ENCODE results near the gene TEKT5.
"Not testable (repeated sequence)": the region's sequence is repeated elsewhere in the genome, so short reads cannot be mapped to it uniquely, and the experiment has no call there.

Gene TEKT5

GRCh38 chr16:10657925-10658324 is 36.8 kb downstream of the TEKT5 start:
- no peak overlapping the region for H3K27ac Mint-ChIP-seq
- no peaks in the 10 kb centered on the region for H3K9me3 Mint-ChIP-seq
- H3K36me3 Mint-ChIP-seq (ENCODE audit: low read depth), result no peaks in the 10 kb centered on the region
- no peaks in the 10 kb centered on the region for H3K4me1 Mint-ChIP-seq (ENCODE audit: low read depth)
- H3K4me3 Mint-ChIP-seq, result no peak overlapping the region
- H3K27me3 Mint-ChIP-seq (ENCODE audit: low read depth), result peaks cover 4% of the 10 kb centered on the region

- H3K36me3 Mint-ChIP-seq (ENCODE audit: low read depth), result no peaks in the 10 kb centered on the region
- no peak overlapping the region for H3K4me3 Mint-ChIP-seq
- no peak overlapping the region for H3K27ac Mint-ChIP-seq
These were observed 38.1 kb downstream of the TEKT5 start for GRCh38 chr16:10656618-10657017.

GRCh38 chr16:10655415-10655977 is 39.2 kb downstream of the TEKT5 start:
- H3K4me3 Mint-ChIP-seq, result no peak overlapping the region
- H3K4me1 Mint-ChIP-seq (ENCODE audit: low read depth), result no peaks in the 10 kb centered on the region
- peaks cover 4% of the 10 kb centered on the region for H3K27me3 Mint-ChIP-seq (ENCODE audit: low read depth)
- H3K36me3 Mint-ChIP-seq (ENCODE audit: low read depth), result no peaks in the 10 kb centered on the region
- no peaks in the 10 kb centered on the region for H3K9me3 Mint-ChIP-seq
- H3K27ac Mint-ChIP-seq, result no peak overlapping the region

More at GRCh38 chr16:10656618-10657017, 38.1 kb downstream of the TEKT5 start:
- H3K27me3 Mint-ChIP-seq (ENCODE audit: low read depth), result peaks cover 4% of the 10 kb centered on the region
- H3K9me3 Mint-ChIP-seq, result no peaks in the 10 kb centered on the region
- no peaks in the 10 kb centered on the region for H3K4me1 Mint-ChIP-seq (ENCODE audit: low read depth)

DNA sequence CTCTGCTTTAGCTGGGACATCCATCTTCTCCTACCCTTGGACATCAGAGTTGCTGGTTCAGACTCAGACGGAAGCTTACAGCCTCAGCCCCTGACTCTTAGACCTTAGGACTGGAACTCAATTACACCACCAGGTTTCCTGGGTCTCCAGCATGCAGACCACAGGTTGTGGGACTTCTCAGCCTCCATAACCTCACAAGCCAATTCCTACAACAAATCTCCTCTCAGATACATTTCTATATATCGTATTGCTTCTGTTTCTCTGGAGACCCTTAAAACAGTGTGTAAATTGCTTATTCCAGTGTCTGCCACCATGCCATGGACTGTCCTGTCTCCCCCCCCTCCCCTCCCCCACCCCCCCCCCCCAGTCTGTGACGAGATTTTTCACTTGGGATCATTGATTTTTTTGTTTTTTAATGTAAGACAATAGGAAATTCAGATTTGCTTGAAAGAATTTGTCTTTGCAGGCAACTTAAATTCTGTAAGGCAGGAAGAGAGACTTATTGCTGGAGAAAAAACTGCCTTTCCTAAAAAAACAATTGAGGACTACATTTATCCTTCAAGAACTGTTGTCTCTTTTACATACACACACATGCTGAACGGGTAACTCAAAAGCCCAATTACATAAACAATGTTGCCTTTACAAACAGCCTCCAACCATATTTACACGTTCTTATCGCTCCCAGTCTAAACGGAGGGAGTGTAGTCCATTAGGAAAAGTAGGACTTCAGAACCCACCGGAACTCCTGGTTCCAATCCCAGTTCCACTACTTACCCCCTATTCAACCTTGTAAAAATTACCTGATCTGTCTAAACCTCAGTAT is 39.9 kb downstream of the TEKT5 start:
- H3K27me3 Mint-ChIP-seq (ENCODE audit: low read depth), result peaks cover 4% of the 10 kb centered on the region
- H3K27ac Mint-ChIP-seq, result no peak overlapping the region
- H3K4me1 Mint-ChIP-seq (ENCODE audit: low read depth), result no peaks in the 10 kb centered on the region
- H3K9me3 Mint-ChIP-seq, result no peaks in the 10 kb centered on the region
- H3K36me3 Mint-ChIP-seq (ENCODE audit: low read depth), result no peaks in the 10 kb centered on the region
- H3K4me3 Mint-ChIP-seq, result no peak overlapping the region

DNA sequence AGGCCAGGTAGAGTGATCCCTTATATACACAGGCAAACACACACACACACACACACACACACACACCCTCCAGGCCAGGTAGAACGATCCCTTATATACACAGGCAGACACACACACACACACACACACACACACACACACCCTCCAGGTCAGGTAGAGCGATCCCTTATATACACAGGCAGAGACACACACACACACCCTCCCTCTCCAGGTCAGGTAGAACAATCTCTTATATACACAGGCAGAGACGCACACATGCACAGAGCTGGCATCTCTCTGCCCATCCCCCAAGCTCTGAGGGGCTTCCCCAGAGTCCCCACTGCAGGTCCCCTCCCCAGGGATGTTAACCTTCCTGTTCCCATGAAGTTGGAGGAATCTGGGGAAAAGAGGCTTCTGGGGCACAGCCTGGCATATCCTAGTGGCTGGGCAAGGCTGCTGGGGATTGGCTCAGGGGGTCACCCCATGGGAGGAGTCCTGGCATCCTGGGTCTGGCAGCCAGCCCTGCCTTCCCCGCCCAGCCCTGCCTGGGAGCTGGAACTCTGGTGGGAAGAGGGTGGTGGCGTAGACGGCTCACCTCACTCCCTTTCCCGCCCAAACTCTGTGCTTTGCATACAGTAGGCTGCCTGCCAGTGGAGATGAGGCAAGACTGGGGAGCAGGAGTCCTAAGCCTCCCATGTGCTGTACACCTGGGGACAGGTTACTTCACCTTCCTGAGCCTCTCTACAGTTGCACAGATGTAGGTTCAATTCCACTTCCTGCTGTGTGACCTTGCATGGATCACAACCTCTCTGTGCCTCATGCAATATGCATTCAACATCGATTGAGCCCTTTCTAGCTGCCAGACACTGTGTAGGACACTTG is 41.8 kb downstream of the TEKT5 start:
- no peaks in the 10 kb centered on the region for H3K36me3 Mint-ChIP-seq (ENCODE audit: low read depth)
- no peaks in the 10 kb centered on the region for H3K4me1 Mint-ChIP-seq (ENCODE audit: low read depth)
- H3K9me3 Mint-ChIP-seq, result no peaks in the 10 kb centered on the region
- no peak overlapping the region for H3K4me3 Mint-ChIP-seq
- peaks cover 2% of the 10 kb centered on the region for H3K27me3 Mint-ChIP-seq (ENCODE audit: low read depth)
- H3K27ac Mint-ChIP-seq, result no peak overlapping the region

DNA sequence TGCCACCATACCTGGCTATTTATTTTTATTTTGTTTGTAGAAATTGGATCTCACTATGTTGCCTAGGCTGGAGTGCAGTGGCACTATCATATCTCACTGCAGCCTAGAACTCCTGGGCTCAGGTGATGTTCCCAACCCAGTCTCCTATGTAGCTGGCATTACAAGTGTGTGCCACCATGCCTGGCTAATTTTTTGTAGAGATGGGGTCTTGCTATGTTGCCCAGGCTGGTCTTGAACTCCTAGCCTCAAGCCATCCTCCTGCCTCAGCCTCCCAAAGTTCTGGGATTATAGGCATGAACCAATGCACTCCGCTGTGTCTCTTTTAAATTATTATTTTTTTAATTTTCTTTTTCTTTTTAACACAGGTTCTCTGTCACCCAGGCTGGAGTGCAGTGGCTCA is 45.6 kb downstream of the TEKT5 start:
- H3K36me3 Mint-ChIP-seq (ENCODE audit: low read depth); H3K9me3 Mint-ChIP-seq; H3K27ac Mint-ChIP-seq; H3K4me3 Mint-ChIP-seq; H3K4me1 Mint-ChIP-seq (ENCODE audit: low read depth); H3K27me3 Mint-ChIP-seq (ENCODE audit: low read depth): not testable (repeated sequence)

DNA sequence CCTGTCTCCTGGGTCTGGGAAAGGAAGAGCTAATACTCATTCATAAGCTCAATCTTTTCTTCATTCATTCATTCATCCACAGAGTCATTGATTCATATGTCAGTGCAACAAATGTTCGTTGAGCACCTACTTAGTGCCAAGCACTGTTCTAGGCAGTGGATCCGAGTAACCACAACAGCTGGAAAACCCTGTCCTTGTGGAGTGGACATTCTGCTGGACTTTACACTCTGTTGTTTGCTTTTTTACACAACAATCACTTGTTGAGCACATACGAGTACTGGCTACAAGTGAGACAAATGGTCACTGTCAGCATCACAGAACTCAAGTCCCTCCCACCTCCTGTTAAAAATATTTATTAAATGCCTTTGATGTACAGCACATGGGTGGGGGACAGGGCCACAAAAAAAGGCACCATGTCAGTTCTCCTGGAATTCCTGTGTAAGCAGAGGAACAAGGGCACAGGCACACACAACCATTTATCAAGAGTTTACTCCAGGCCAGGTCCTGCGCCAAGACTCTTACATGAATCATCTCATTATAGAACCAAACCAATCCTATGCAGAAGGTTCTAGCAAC is 46.9 kb downstream of the TEKT5 start:
- H3K4me1 Mint-ChIP-seq (ENCODE audit: low read depth), result no peaks in the 10 kb centered on the region
- no peaks in the 10 kb centered on the region for H3K36me3 Mint-ChIP-seq (ENCODE audit: low read depth)
- no peaks in the 10 kb centered on the region for H3K9me3 Mint-ChIP-seq
- no peak overlapping the region for H3K27ac Mint-ChIP-seq
- H3K4me3 Mint-ChIP-seq, result no peak overlapping the region
- H3K27me3 Mint-ChIP-seq (ENCODE audit: low read depth), result no peaks in the 10 kb centered on the region

GRCh38 chr16:10647264-10647720 is 47.4 kb downstream of the TEKT5 start:
- Mint-ChIP-seq H3K27ac (no peak overlapping the region), H3K9me3 (no peaks in the 10 kb centered on the region), H3K4me3 (no peak overlapping the region), H3K27me3 (ENCODE audit: low read depth) (no peaks in the 10 kb centered on the region), H3K4me1 (ENCODE audit: low read depth) (no peaks in the 10 kb centered on the region), H3K36me3 (ENCODE audit: low read depth) (no peaks in the 10 kb centered on the region)

DNA sequence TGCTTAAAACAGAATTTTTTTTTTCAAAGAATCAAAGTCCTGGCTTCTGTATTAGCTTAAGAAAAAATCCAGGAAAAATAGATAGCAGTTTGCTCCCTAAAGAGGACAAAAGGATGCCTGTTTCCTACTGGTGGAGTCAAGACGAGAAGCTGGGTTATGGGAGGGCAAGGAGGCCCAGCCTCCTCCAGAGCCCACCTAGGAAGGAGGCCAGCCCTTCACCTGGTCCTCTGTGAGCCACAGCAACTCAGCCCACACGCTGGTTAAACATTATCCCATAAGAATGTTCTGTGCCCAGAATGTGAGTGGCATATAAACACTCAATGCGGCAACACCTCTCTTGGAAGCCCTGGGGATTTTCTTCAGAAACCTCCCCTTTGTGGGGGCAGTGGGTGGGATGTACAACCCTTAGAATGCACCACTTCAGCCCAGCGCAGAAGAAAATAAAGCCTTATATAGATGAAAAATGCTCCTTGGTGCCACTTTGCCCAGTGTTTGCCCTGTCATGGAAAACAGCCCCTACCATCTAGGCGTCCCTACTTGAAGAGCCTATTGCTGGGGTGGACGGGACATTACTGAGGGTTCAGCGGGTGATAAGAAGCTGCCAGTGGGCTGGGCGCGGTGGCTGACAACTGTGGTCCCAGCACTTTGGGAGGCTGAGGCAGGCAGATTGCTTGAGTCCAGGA is 48.0 kb downstream of the TEKT5 start:
- no peaks in the 10 kb centered on the region for H3K4me1 Mint-ChIP-seq (ENCODE audit: low read depth)
- no peaks in the 10 kb centered on the region for H3K36me3 Mint-ChIP-seq (ENCODE audit: low read depth)
- H3K27me3 Mint-ChIP-seq (ENCODE audit: low read depth), result no peaks in the 10 kb centered on the region
- H3K27ac Mint-ChIP-seq, result no peak overlapping the region
- H3K4me3 Mint-ChIP-seq, result no peak overlapping the region
- no peaks in the 10 kb centered on the region for H3K9me3 Mint-ChIP-seq

DNA sequence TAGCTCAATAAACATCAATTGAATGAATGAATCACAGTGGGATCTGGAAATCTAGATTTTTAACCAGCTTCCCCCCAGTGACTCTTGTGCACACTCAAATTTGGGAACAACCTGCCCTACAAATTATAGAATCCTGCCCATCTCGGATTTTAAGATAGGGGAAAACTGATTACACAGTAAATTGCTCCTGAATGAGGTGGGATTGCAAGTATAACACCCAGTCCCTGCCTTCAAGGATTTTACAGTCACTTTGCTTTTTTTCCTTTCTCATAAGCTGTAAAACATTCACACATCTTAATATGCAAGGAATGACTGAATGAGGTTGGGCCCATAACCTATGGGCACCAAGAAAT is 48.5 kb downstream of the TEKT5 start:
- Mint-ChIP-seq H3K4me3 (no peak overlapping the region), H3K27ac (no peak overlapping the region), H3K27me3 (ENCODE audit: low read depth) (no peaks in the 10 kb centered on the region), H3K4me1 (ENCODE audit: low read depth) (no peaks in the 10 kb centered on the region), H3K9me3 (no peaks in the 10 kb centered on the region), H3K36me3 (ENCODE audit: low read depth) (no peaks in the 10 kb centered on the region)

- no peaks in the 10 kb centered on the region for H3K9me3 Mint-ChIP-seq
- H3K4me3 Mint-ChIP-seq, result no peak overlapping the region
- H3K27ac Mint-ChIP-seq, result no peak overlapping the region
- no peaks in the 10 kb centered on the region for H3K27me3 Mint-ChIP-seq (ENCODE audit: low read depth)
- H3K36me3 Mint-ChIP-seq (ENCODE audit: low read depth), result no peaks in the 10 kb centered on the region
- no peaks in the 10 kb centered on the region for H3K4me1 Mint-ChIP-seq (ENCODE audit: low read depth)
These were observed 50.6 kb downstream of the TEKT5 start for GRCh38 chr16:10644092-10644491.

DNA sequence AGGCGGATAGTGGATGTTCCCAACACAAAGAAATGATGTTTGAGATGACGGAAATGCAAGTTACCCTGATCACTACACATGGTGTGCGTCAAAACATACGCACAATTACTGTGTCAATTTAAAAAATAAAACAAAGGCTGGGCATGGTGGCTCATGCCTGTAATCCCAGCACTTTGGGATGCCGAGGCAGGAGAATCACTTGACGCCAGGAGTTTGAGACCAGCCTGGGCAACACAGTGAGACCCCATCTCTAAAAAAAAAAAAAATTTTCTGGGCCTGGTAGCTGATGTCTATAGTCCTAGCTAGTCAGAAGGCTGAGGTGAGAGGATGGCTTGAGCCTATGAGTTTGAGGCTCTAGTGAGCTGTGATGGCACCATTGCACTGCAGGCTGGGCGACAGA is 51.8 kb downstream of the TEKT5 start:
- Mint-ChIP-seq H3K27me3 (ENCODE audit: low read depth) (no peaks in the 10 kb centered on the region), H3K4me1 (ENCODE audit: low read depth) (no peaks in the 10 kb centered on the region), H3K27ac (no peak overlapping the region), H3K9me3 (no peaks in the 10 kb centered on the region), H3K4me3 (no peak overlapping the region), H3K36me3 (ENCODE audit: low read depth) (no peaks in the 10 kb centered on the region)

DNA sequence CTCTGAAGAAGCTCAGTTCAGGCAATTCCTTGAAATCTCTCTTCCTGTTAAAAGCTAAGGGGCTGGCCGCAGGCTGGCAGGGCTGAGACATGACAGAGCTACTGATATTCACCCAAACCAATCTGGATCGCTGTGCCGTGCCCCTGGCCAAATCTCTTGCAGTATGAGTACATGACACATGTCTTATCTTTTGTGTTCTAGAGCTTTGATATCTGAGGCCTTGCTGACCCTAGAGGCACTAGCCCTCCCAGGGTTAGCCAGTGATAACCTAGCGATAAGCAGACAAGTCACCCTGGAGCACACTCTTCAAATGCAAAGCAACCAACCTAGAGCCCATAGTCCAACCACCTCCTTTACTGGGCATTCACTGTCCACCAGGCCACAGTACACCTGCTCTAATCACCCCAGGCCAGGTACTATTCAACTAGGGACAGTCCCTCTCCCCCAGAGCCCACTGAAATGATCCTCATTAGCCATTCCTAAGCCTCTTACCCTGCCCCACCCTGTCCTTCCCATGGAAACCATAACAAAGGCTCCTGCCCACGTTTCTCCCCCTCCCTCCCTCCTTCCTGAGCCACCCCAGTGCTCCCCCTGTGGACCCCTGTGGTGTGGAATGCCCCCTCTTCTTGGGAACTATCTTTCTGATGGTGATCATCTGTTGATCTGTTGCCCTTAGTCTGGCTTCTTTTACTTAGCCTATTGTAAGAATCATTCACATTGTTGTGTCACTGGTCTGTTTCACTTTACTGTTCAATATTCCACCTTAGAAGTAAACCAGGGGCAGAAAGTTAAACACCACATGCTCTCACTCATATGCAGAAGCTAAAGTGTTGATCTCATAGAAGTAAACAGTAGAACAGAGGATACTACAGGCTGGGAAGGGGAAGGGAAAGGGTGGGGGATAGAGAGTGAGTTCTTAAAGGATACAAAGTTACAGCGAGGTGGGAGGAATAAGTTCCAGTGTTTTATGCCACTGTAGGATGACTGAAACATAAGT is 52.5 kb downstream of the TEKT5 start:
- no peaks in the 10 kb centered on the region for H3K27me3 Mint-ChIP-seq (ENCODE audit: low read depth)
- H3K9me3 Mint-ChIP-seq, result no peaks in the 10 kb centered on the region
- H3K36me3 Mint-ChIP-seq (ENCODE audit: low read depth), result no peaks in the 10 kb centered on the region
- no peak overlapping the region for H3K27ac Mint-ChIP-seq
- no peak overlapping the region for H3K4me3 Mint-ChIP-seq
- no peaks in the 10 kb centered on the region for H3K4me1 Mint-ChIP-seq (ENCODE audit: low read depth)
